Ovary (tissue), 9 donors: ENCODE data around the gene MAPT. TPM values are rescaled to one million over a fixed set of nuclear protein-coding genes. Genes with fewer than 3 reads are reported as not detected.

Experiments
- DNase-seq, 5 donors: peaks; one replicate each; pipeline ENCODE4 v3.0.0-alpha.2; 2019 to 2020
- H3K27ac ChIP-seq, 2 donors: fragments of 200-600 bp; one replicate each; pipeline versions ENCODE4 v1.5.1 to v1.8.0; 2019 to 2022
- H3K27me3 ChIP-seq: fragments of 200-600 bp; one replicate; pipeline ENCODE4 v1.8.0; 2022
- H3K36me3 ChIP-seq: fragments of 200-600 bp; sonication (generic); one replicate; pipeline ENCODE4 v1.5.1; 2019
- H3K4me1 ChIP-seq: one replicate; pipeline ENCODE4 v1.8.1; 2013; ENCODE audit warnings: mild to moderate bottlenecking, moderate library complexity; ENCODE audit not compliant: insufficient read depth
- H3K4me3 ChIP-seq: fragments of 200-600 bp; sonication (generic); one replicate; pipeline ENCODE4 v1.5.1; 2017
- H3K9me3 ChIP-seq, 2 donors: fragments of 200-600 bp in 1 of 2; sonication (generic) in 1 of 2; one replicate each; pipeline versions ENCODE4 v1.5.1 to v1.8.1; 2013 to 2019; ENCODE audit warnings: mild to moderate bottlenecking in 1 of 2, moderate library complexity in 1 of 2
- EP300 ChIP-seq: sonication (generic); formaldehyde crosslinking; IDR thresholded peaks from one replicate; pipeline ENCODE4 v1.6.1; 2017; ENCODE audit warnings: antibody characterized with exemption
- POLR2A ChIP-seq: fragments of 450-650 bp; IDR thresholded peaks from one replicate; pipeline ENCODE4 v1.6.1; 2017; ENCODE audit warnings: antibody characterized with exemption, mild to moderate bottlenecking, moderate library complexity
- WGBS, 3 donors: extraction: QIAGEN DNeasy Blood & Tissue Kit in 1 of 3; methylation state at CpG; one replicate each; pipeline versions ENCODE4 v1.1.5 to v1.1.7; 2013 to 2017; 5-methylcytosine and 5-hydroxymethylcytosine counted together
- intact Hi-C, 4 donors: fragments of 100-400 bp; cut with DNase I; formaldehyde crosslinking; loops; one replicate each; pipeline versions ENCODE4 v1.11.0 to v1.15.1; 2022 to 2023
- polyA plus RNA-seq, 2 donors: library from polyadenylated mRNA; stranded (reverse); fragments of 200-250 nt in 1 of 2; fragments of 350-450 nt in 1 of 2; fragmentation: Illumina TruSeq in 1 of 2; extraction: RNeasy Lipid Tissue Mini Kit (QIAGEN cat#74804) in 1 of 2; gene quantifications; one replicate each; pipeline ENCODE4 v1.2.3, GENCODE V29; 2013 to 2014
- total RNA-seq, 7 donors: library from RNA; depleted of rRNA in 2 of 7; stranded (reverse); fragments of >200 nt in 2 of 7; fragmentation: NEBNext Ultra II Directional in 3 of 7; extraction: Animal tissue kit (Norgen Biotek cat#: 25700) in 3 of 7; gene quantifications; one replicate each; pipeline versions ENCODE4 v1.1.0 to v1.2.4, GENCODE V29; 2016 to 2023
- TF ChIP-seq, protein P1 (sequence below), 3 donors: fragments of 450-650 bp in 2 of 3; fragments of 200-600 bp in 1 of 3; IDR thresholded peaks; one replicate each; pipeline versions ENCODE4 v1.5.1 to v1.8.0; 2016 to 2022; ENCODE audit warnings: antibody characterized with exemption in 3 of 3, mild to moderate bottlenecking in 1 of 3
- donor health status: DM: no; HTN: no; CAD: no; lungs with moderate emphysema.
- donor health status: DM: no; HTN: no; CAD: no.
- donor health status: Bipolar disorder and iron deficiency.
- donor health status: DM: yes; HTN: yes; CAD: no.
- donor health status: DM: no; HTN: no; CAD: no.
- donor health status: DM: yes; HTN: yes; CAD: no.

The MAPT gene
- total and polyA plus RNA-seq, 9 donors, result 0.40 to 2.2 (median 1.1) TPM

DNA sequence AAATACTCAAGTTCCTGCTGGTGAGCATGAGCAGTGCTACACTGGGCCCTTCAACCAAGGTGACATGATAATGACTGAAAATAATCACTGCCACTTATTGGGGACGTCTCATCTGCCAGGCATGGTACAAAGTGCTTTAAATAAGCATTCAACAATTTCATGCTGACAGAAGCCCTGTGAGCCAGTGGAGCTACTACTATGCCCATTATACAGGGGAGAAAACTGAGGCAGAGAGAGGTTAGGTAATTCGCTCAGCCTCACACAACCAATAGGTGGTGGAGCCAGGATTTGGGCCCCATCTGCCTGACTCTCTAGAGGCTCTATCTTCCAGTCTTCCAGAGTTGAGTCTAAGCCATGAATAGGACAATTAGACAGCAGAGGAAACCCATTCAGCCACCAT lies 74.4 kb downstream of the MAPT start:
- no peaks in the 10 kb centered on the region for H3K27me3 ChIP-seq
- H3K27ac ChIP-seq, result no peak overlapping the region
- H3K4me3 ChIP-seq, result no peak overlapping the region
- TF ChIP-seq POLR2A, result no peak
- intact Hi-C loops, result no loop called here
- 74 to 88% (median 82%) methylated on average over 2 of the region's 2 CpGs for WGBS, 3 donors
- H3K9me3 ChIP-seq, result no peaks in the 10 kb centered on the region
- no peaks in the 10 kb centered on the region for H3K4me1 ChIP-seq
- no peaks in the 10 kb centered on the region for H3K36me3 ChIP-seq
- DNase-seq, result no peak

DNA sequence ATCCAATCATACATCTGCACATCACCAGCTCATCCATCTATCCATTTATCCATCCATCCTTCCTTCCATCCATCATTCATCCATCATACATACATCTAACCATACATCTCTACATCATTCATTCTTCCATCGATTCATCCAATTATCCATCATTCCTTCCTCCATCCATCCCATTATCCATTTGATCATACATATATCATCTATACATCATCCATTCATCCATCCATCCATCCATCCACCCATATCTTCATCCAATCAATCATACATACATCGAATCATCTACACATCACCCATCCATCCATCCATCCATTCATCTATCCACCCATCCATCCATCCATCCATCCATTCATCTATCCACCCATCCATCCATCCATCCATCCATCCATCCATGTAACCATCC lies 75.4 kb downstream of the MAPT start:
- Histone ChIP-seq H3K36me3 (no peaks in the 10 kb centered on the region), H3K4me3 (no peak overlapping the region), H3K27ac (no peak overlapping the region), H3K4me1 (no peaks in the 10 kb centered on the region), H3K27me3 (no peaks in the 10 kb centered on the region), H3K9me3 (no peaks in the 10 kb centered on the region)
- intact Hi-C loops, result no loop called here
- no peak for TF ChIP-seq POLR2A
- TF ChIP-seq, protein P1, sequence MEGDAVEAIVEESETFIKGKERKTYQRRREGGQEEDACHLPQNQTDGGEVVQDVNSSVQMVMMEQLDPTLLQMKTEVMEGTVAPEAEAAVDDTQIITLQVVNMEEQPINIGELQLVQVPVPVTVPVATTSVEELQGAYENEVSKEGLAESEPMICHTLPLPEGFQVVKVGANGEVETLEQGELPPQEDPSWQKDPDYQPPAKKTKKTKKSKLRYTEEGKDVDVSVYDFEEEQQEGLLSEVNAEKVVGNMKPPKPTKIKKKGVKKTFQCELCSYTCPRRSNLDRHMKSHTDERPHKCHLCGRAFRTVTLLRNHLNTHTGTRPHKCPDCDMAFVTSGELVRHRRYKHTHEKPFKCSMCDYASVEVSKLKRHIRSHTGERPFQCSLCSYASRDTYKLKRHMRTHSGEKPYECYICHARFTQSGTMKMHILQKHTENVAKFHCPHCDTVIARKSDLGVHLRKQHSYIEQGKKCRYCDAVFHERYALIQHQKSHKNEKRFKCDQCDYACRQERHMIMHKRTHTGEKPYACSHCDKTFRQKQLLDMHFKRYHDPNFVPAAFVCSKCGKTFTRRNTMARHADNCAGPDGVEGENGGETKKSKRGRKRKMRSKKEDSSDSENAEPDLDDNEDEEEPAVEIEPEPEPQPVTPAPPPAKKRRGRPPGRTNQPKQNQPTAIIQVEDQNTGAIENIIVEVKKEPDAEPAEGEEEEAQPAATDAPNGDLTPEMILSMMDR (IDR thresholded peaks at IDR 0.05), result no peak
- 83 to 91% (median 85%) methylated on average over 2 of the region's 2 CpGs for WGBS, 3 donors
- no peak for DNase-seq

DNA sequence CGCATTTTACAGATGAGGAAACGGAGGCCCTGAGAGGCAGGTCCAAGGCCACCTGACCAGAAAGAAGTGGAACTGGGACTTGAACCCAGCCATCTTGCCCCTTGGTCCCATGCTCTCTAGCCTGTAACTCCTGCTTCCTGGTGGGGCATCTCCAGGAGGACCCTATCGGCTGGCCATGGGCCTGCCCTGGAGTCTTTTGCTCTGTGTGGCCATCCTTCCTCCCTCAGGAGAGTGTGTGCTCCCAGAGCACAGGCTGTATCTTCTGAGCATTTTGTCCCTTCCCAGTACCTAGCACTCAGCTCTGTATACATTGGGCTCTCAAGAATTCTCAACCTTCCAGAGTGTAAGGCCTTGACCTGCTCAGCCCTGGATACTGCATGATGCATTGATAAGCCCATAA lies 76.3 kb downstream of the MAPT start:
- no peak for DNase-seq
- intact Hi-C loops, result no loop called here
- Histone ChIP-seq H3K4me1 (no peaks in the 10 kb centered on the region), H3K9me3 (no peaks in the 10 kb centered on the region), H3K27me3 (no peaks in the 10 kb centered on the region), H3K27ac (no peak overlapping the region), H3K4me3 (no peak overlapping the region), H3K36me3 (no peaks in the 10 kb centered on the region)
- TF ChIP-seq, protein P1 (IDR thresholded peaks at IDR 0.05), result no peak
- WGBS, 3 donors, result 94 to 98% (median 96%) methylated on average over 3 of the region's 3 CpGs

DNA sequence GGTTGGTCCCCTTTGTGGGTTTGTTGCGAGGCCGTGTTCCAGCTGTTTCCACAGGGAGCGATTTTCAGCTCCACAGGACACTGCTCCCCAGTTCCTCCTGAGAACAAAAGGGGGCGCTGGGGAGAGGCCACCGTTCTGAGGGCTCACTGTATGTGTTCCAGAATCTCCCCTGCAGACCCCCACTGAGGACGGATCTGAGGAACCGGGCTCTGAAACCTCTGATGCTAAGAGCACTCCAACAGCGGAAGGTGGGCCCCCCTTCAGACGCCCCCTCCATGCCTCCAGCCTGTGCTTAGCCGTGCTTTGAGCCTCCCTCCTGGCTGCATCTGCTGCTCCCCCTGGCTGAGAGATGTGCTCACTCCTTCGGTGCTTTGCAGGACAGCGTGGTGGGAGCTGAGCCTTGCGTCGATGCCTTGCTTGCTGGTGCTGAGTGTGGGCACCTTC lies 77.4 kb downstream of the MAPT start:
- no peak for TF ChIP-seq EP300
- no peak for TF ChIP-seq POLR2A
- TF ChIP-seq, protein P1 (IDR thresholded peaks at IDR 0.05), result no peak
- no peaks in the 10 kb centered on the region for H3K27me3 ChIP-seq
- no peaks in the 10 kb centered on the region for H3K36me3 ChIP-seq
- intact Hi-C loops, result no loop called here
- WGBS, 3 donors, result 40 to 54% (median 41%) methylated on average over 9 to 14 of the region's 14 CpGs
- H3K4me1 ChIP-seq, result no peaks in the 10 kb centered on the region
- no peaks in the 10 kb centered on the region for H3K9me3 ChIP-seq
- no peak for DNase-seq
- H3K4me3 ChIP-seq, result no peak overlapping the region
- no peak overlapping the region for H3K27ac ChIP-seq

DNA sequence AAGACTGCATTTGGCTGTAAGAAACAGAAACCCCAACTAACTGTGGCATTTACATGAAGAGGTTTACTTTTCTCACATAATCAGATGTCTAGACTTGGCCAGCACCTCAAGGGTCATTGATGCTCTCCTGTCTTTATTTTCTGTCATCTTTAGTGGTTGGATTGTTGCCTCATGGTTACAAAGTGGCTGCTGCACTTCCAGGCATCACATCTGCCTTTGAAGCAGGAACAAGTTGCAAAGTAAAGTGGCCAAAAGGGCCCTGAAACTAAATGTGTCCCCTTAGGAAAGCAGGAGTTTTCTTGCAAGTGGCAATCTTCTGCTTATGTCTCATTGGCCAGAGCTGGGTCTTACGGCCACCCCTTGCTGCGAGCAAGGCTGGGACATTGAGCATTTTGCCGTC lies 78.2 kb downstream of the MAPT start:
- Histone ChIP-seq H3K4me1 (no peaks in the 10 kb centered on the region), H3K27ac (no peak overlapping the region), H3K9me3 (no peaks in the 10 kb centered on the region), H3K27me3 (no peaks in the 10 kb centered on the region), H3K36me3 (no peaks in the 10 kb centered on the region), H3K4me3 (no peak overlapping the region)
- TF ChIP-seq, protein P1 (IDR thresholded peaks at IDR 0.05), result no peak
- TF ChIP-seq POLR2A (no peak), EP300 (no peak)
- no peak for DNase-seq
- 83 to 92% (median 91%) methylated on average over 3 of the region's 3 CpGs for WGBS, 3 donors
- intact Hi-C loops, result no loop called here
